PC-3 (cell line): ENCODE results near the gene DDI2. TPM values are rescaled to one million over a fixed set of nuclear protein-coding genes. Genes with fewer than 3 reads are reported as not detected.

Source experiments
- ATAC-seq: fragments of 200-7000 bp; cut with Tn5 transposase; 2 replicates; pipeline ENCODE4 v1.9.1; 2020; ENCODE audit warnings: mild to moderate bottlenecking, moderate library complexity
- BruUV-seq: library from RNA; stranded (reverse); fragments of 400-500 nt; replicated peaks from 2 replicates; lab custom pipeline; 2021; lab: Mats Ljungman, UMichigan
- CTCF ChIA-PET: fragments of 300-600 bp; sonication (Branson Sonifier 250); formaldehyde crosslinking; loops from one replicate; lab custom pipeline; 2022; ENCODE audit warnings: antibody characterized with exemption; lab: Charles Lee
- POLR2A ChIA-PET: fragments of 300-600 bp; sonication (Branson Sonifier 250); formaldehyde crosslinking; loops from one replicate; lab custom pipeline; 2022; ENCODE audit warnings: antibody characterized with exemption; ENCODE audit not compliant: unreplicated experiment; lab: Charles Lee
- DNase-seq: peaks from one replicate; pipeline ENCODE4 v3.0.0-alpha.2; 2015
- H2AFZ ChIP-seq: fragments of 300-600 bp; sonication (generic); 2 replicates; pipeline ENCODE4 v1.6.0; 2016; ENCODE audit warnings: antibody characterized with exemption, low read length
- H3F3A ChIP-seq: fragments of 300-600 bp; sonication (generic); one replicate; pipeline ENCODE4 v1.6.0; 2017; ENCODE audit warnings: antibody characterized with exemption, low read length, control low read depth, mild to moderate bottlenecking; ENCODE audit not compliant: unreplicated experiment
- H3K27ac ChIP-seq: fragments of 300-600 bp; sonication (generic); 2 replicates; pipeline ENCODE4 v1.5.1; 2016; ENCODE audit warnings: mild to moderate bottlenecking, low read length
- H3K27me3 ChIP-seq: fragments of 300-600 bp; sonication (generic); 2 replicates; pipeline ENCODE4 v1.6.1; 2016; ENCODE audit warnings: low read length, mixed read lengths
- H3K36me3 ChIP-seq: fragments of 300-600 bp; sonication (generic); 2 replicates; pipeline ENCODE4 v1.6.1; 2016; ENCODE audit warnings: low read depth, mixed run types, low read length, mixed read lengths
- H3K4me1 ChIP-seq: fragments of 300-600 bp; sonication (generic); 2 replicates; pipeline ENCODE4 v1.5.1; 2016; ENCODE audit warnings: low read length; ENCODE audit not compliant: insufficient read depth
- H3K4me2 ChIP-seq: fragments of 300-600 bp; sonication (generic); 2 replicates; pipeline ENCODE4 v1.6.0; 2016; ENCODE audit warnings: low read length
- H3K4me3 ChIP-seq: fragments of 300-600 bp; sonication (generic); 2 replicates; pipeline ENCODE4 v1.5.1; 2016; ENCODE audit warnings: mild to moderate bottlenecking, low read length, mixed read lengths
- H3K79me2 ChIP-seq: fragments of 300-600 bp; sonication (generic); 2 replicates; pipeline ENCODE4 v1.6.1; 2017; ENCODE audit warnings: low read length, mixed read lengths
- H3K9ac ChIP-seq: fragments of 300-600 bp; sonication (generic); 2 replicates; pipeline ENCODE4 v1.6.0; 2016; ENCODE audit warnings: mild to moderate bottlenecking, low read length
- H3K9me2 ChIP-seq: fragments of 300-600 bp; sonication (generic); replicated peaks from 2 replicates; pipeline ENCODE4 v1.6.1; 2016; ENCODE audit warnings: mixed run types, low read length, mixed read lengths
- H3K9me3 ChIP-seq: fragments of 300-600 bp; sonication (generic); 2 replicates; pipeline ENCODE4 v1.6.1; 2016; ENCODE audit warnings: low read length, mixed read lengths
- H4K20me1 ChIP-seq: fragments of 300-600 bp; sonication (generic); 2 replicates; pipeline ENCODE4 v1.6.1; 2016; ENCODE audit warnings: low read length, mixed read lengths
- EZH2 ChIP-seq: fragments of 300-600 bp; sonication (generic); IDR thresholded peaks from one replicate; pipeline ENCODE4 v1.6.1; 2017; ENCODE audit warnings: antibody characterized with exemption, mild to moderate bottlenecking, low read length; ENCODE audit not compliant: unreplicated experiment
- EZH2phosphoT487 ChIP-seq: fragments of 300-600 bp; sonication (generic); IDR thresholded peaks from 2 replicates; pipeline ENCODE4 v1.6.1; 2018; ENCODE audit warnings: mild to moderate bottlenecking, antibody characterized with exemption, low read length, borderline replicate concordance
- intact Hi-C: fragments of 100-400 bp; cut with micrococcal nuclease; formaldehyde crosslinking; loops from 2 replicates; pipeline ENCODE4 v1.9.0; 2023
- total RNA-seq: library from RNA; depleted of rRNA; stranded (reverse); fragments of >200 nt; gene quantifications from 2 replicates; pipeline ENCODE4 v1.2.3, GENCODE V29; 2014
- TF ChIP-seq, protein P1 (sequence below): fragments of 300-600 bp; sonication (generic); conservative IDR thresholded peaks from 2 replicates; pipeline ENCODE4 v1.5.1; 2017; ENCODE audit warnings: antibody characterized with exemption, low read depth, mild to moderate bottlenecking, low read length

The DDI2 gene
- total RNA-seq, 1 experiment from 2014 or later: 15.0 TPM

DNA sequence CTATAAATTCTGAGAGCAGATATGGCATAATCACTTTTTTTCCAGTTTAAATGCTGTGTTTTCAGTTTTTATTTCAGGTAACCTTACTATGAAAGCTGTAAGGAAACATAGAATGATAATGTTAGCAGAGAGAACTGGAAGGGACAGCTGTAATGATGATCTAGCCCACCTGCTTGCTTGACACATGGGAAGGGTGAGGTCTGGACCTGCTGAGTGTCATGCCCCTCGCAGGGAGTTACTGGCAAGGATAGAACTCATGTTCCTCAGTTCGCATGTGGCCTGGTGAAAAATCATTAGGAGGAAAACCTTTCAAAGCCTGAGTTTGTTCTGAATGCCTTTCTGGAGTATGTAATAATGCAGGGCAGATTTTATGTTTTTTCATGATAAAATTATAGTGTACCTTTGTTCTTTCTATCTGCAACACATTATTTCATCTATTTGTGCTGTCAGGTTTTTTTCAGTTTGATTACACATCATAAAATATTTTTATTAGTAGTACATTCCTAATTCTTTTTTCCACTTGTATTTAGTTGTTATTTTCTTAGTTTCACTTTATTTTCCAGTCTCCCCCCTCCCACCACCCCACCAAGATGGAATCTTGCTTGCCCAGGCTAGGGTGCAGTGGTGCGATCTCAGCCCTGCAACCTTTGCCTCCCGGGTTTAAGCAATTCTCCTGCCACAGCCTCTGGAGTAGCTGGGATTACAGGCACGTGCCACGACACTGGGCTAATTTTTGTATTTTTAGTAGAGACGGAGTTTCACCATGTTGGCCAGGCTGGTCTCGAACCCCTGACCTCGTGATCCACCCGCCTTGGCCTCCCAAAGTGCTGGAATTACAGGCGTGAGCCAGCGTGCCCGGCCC lies 8.0 kb downstream of the DDI2 start:
- Histone ChIP-seq H2AFZ (no peak overlapping the region), H4K20me1 (peaks cover 42% of the 10 kb centered on the region), H3K4me2 (no peak overlapping the region), H3K4me1 (peaks cover 13% of the 10 kb centered on the region), H3K9me2 (no peaks in the 10 kb centered on the region), H3K36me3 (peaks cover 28% of the 10 kb centered on the region), H3F3A (peaks cover 4% of the 10 kb centered on the region), H3K4me3 (no peak overlapping the region), H3K27ac (no peak overlapping the region), H3K79me2 (peaks cover 79% of the 10 kb centered on the region), H3K27me3 (no peaks in the 10 kb centered on the region), H3K9me3 (no peaks in the 10 kb centered on the region), H3K9ac (no peak overlapping the region)
- ChIA-PET POLR2A (no interaction called here), CTCF (no interaction called here)
- BruUV-seq: no TSS peak
- no peak for ATAC-seq
- TF ChIP-seq EZH2phosphoT487: no peak
- TF ChIP-seq, protein P1, sequence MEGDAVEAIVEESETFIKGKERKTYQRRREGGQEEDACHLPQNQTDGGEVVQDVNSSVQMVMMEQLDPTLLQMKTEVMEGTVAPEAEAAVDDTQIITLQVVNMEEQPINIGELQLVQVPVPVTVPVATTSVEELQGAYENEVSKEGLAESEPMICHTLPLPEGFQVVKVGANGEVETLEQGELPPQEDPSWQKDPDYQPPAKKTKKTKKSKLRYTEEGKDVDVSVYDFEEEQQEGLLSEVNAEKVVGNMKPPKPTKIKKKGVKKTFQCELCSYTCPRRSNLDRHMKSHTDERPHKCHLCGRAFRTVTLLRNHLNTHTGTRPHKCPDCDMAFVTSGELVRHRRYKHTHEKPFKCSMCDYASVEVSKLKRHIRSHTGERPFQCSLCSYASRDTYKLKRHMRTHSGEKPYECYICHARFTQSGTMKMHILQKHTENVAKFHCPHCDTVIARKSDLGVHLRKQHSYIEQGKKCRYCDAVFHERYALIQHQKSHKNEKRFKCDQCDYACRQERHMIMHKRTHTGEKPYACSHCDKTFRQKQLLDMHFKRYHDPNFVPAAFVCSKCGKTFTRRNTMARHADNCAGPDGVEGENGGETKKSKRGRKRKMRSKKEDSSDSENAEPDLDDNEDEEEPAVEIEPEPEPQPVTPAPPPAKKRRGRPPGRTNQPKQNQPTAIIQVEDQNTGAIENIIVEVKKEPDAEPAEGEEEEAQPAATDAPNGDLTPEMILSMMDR: no peak
- TF ChIP-seq EZH2: no peak
- intact Hi-C loops: no loop called here
- no peak for DNase-seq

DNA sequence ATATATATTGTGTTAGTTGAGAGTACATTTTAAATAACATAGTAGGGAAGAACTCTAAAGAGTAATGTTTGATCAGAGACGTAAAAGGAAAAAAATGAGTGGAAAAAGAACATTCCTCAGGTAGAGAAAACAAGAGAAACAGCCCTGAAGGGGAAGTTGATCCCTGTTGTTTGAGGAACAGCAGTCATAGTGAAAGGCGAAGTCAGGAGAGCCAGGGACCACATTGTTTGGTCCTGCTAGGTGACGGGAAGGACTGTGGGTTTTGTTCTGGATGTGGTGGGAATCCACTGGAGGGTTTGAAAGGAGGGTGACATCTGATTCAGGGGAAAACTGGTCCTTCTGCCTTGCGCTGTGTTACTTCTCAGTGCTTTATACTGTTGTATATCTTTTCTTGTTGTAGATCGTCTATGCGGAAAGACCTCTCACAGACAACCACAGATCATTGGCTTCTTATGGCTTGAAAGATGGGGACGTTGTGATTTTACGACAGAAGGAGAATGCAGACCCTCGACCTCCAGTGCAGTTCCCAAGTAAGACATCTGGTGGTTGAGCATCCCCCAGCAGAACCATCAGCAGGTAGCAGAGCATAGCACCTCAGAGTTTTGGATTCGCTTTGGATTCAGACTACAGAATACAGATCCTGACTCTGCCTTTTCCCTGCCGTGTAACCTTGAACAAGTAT lies 9.2 kb downstream of the DDI2 start:
- Histone ChIP-seq H3K4me1 (0 out of 2 replicates have a peak, but pooled peaks cover 2% of the 10 kb centered on the region), H3K79me2 (peaks cover 68% of the 10 kb centered on the region), H3K27ac (no peak overlapping the region), H3K36me3 (peaks cover 33% of the 10 kb centered on the region), H3K9ac (no peak overlapping the region), H3F3A (no peaks in the 10 kb centered on the region), H3K9me2 (no peaks in the 10 kb centered on the region), H3K27me3 (no peaks in the 10 kb centered on the region), H3K9me3 (no peaks in the 10 kb centered on the region), H3K4me3 (no peak overlapping the region), H3K4me2 (no peak overlapping the region), H4K20me1 (peaks cover 31% of the 10 kb centered on the region; the same call in 1 of the 2 replicates), H2AFZ (no peak overlapping the region)
- POLR2A ChIA-PET: no interaction called here
- CTCF ChIA-PET: no interaction called here
- ATAC-seq (peak; percentile 13; the same call in 1 of the 2 replicates), DNase-seq (no peak)
- no TSS peak for BruUV-seq
- TF ChIP-seq, protein P1: no peak
- TF ChIP-seq EZH2 (no peak), EZH2phosphoT487 (no peak)
- intact Hi-C loops: no loop called here
